Uterus (tissue), 2 donors: ENCODE results near the gene GRM5.
"Not testable (repeated sequence)": the region's sequence is repeated elsewhere in the genome, so short reads cannot be mapped to it uniquely, and the experiment has no call there.

Source experiments
- CTCF ChIP-seq, 4 experiments: fragments of 200-600 bp in 2 of 4; fragments of 450-650 bp in 2 of 4; sonication (generic) in 2 of 4; IDR thresholded peaks; one replicate each; pipeline ENCODE4 v1.5.1; 2016 to 2019; ENCODE audit warnings: antibody characterized with exemption in 4 of 4, mild to moderate bottlenecking in 2 of 4, moderate library complexity in 1 of 4
- POLR2A ChIP-seq, 2 donors: fragments of 450-650 bp; IDR thresholded peaks; one replicate each; pipeline ENCODE4 v1.6.1; 2016; ENCODE audit warnings: antibody characterized with exemption in 2 of 2, mild to moderate bottlenecking in 1 of 2, moderate library complexity in 1 of 2

GRCh38 chr11:88835709-88836108 lies 230.1 kb downstream of the GRM5 start:
- not testable (repeated sequence) for TF ChIP-seq CTCF, POLR2A (IDR thresholded peaks at IDR 0.05)
